ENCODE data around the gene CMTM7.

Gene CMTM7

GRCh38 chr3:32405155-32405554, 13.5 kb downstream of the CMTM7 start:
- FAIRE-seq (no peak), DNase-seq (ENCODE audit: insufficient read length) (no peak)
- no peak for TF ChIP-seq TAF1 (IDR thresholded peaks at IDR 0.05; ENCODE audit: borderline replicate concordance, low read depth, low read length)
- TF ChIP-seq POLR2A (IDR thresholded peaks at IDR 0.05; ENCODE audit: low read depth, low read length), result no peak
- TF ChIP-seq POLR2AphosphoS5 (IDR thresholded peaks at IDR 0.05; ENCODE audit: low read depth, low read length), result no peak

- TF ChIP-seq POLR2A (IDR thresholded peaks at IDR 0.05; ENCODE audit: low read depth, low read length), result no peak
- no peak for TF ChIP-seq TAF1 (IDR thresholded peaks at IDR 0.05; ENCODE audit: borderline replicate concordance, low read depth, low read length)
- no peak for TF ChIP-seq POLR2AphosphoS5 (IDR thresholded peaks at IDR 0.05; ENCODE audit: low read depth, low read length)
- FAIRE-seq, result no peak
- DNase-seq (ENCODE audit: insufficient read length), result no peak
Observed at GRCh38 chr3:32405711-32406323, 14.2 kb downstream of the CMTM7 start.

- FAIRE-seq, result no peak
- no peak for DNase-seq (ENCODE audit: insufficient read length)
- TF ChIP-seq POLR2A (IDR thresholded peaks at IDR 0.05; ENCODE audit: low read depth, low read length) (no peak), POLR2AphosphoS5 (IDR thresholded peaks at IDR 0.05; ENCODE audit: low read depth, low read length) (no peak), TAF1 (IDR thresholded peaks at IDR 0.05; ENCODE audit: borderline replicate concordance, low read depth, low read length) (no peak)
Observed at GRCh38 chr3:32406486-32407408, 15.1 kb downstream of the CMTM7 start.

- TF ChIP-seq POLR2AphosphoS5 (IDR thresholded peaks at IDR 0.05; ENCODE audit: low read depth, low read length) (no peak), TAF1 (IDR thresholded peaks at IDR 0.05; ENCODE audit: borderline replicate concordance, low read depth, low read length) (no peak), POLR2A (IDR thresholded peaks at IDR 0.05; ENCODE audit: low read depth, low read length) (no peak)
- DNase-seq (ENCODE audit: insufficient read length), result no peak
- FAIRE-seq, result no peak
Observed at GRCh38 chr3:32410367-32411246, 19.0 kb downstream of the CMTM7 start.

- DNase-seq (ENCODE audit: insufficient read length), result no peak
- FAIRE-seq, result no peak
- TF ChIP-seq POLR2AphosphoS5 (IDR thresholded peaks at IDR 0.05; ENCODE audit: low read depth, low read length) (no peak), POLR2A (IDR thresholded peaks at IDR 0.05; ENCODE audit: low read depth, low read length) (no peak), TAF1 (IDR thresholded peaks at IDR 0.05; ENCODE audit: borderline replicate concordance, low read depth, low read length) (no peak)
Observed at GRCh38 chr3:32411442-32411841, 19.8 kb downstream of the CMTM7 start.

GRCh38 chr3:32412887-32413286, 21.2 kb downstream of the CMTM7 start:
- DNase-seq (ENCODE audit: insufficient read length) (no peak), FAIRE-seq (no peak)

GRCh38 chr3:32413845-32414521, 22.3 kb downstream of the CMTM7 start:
- DNase-seq (ENCODE audit: insufficient read length) (no peak), FAIRE-seq (no peak)
- TF ChIP-seq TAF1 (IDR thresholded peaks at IDR 0.05; ENCODE audit: borderline replicate concordance, low read depth, low read length) (no peak), POLR2A (IDR thresholded peaks at IDR 0.05; ENCODE audit: low read depth, low read length) (no peak), POLR2AphosphoS5 (IDR thresholded peaks at IDR 0.05; ENCODE audit: low read depth, low read length) (no peak)

More at GRCh38 chr3:32412887-32413286, 21.2 kb downstream of the CMTM7 start:
- TF ChIP-seq TAF1 (IDR thresholded peaks at IDR 0.05; ENCODE audit: borderline replicate concordance, low read depth, low read length) (no peak), POLR2AphosphoS5 (IDR thresholded peaks at IDR 0.05; ENCODE audit: low read depth, low read length) (no peak), POLR2A (IDR thresholded peaks at IDR 0.05; ENCODE audit: low read depth, low read length) (no peak)

- DNase-seq (ENCODE audit: insufficient read length) (no peak), FAIRE-seq (no peak)
Observed at GRCh38 chr3:32414522-32415202, 23.0 kb downstream of the CMTM7 start.

GRCh38 chr3:32419742-32420125, 28.1 kb downstream of the CMTM7 start:
- TF ChIP-seq POLR2A (IDR thresholded peaks at IDR 0.05; ENCODE audit: low read depth, low read length), result no peak
- TF ChIP-seq POLR2AphosphoS5 (IDR thresholded peaks at IDR 0.05; ENCODE audit: low read depth, low read length), result no peak
- no peak for TF ChIP-seq TAF1 (IDR thresholded peaks at IDR 0.05; ENCODE audit: borderline replicate concordance, low read depth, low read length)
- DNase-seq (ENCODE audit: insufficient read length), result no peak
- FAIRE-seq, result no peak

More at GRCh38 chr3:32414522-32415202, 23.0 kb downstream of the CMTM7 start:
- no peak for TF ChIP-seq POLR2A (IDR thresholded peaks at IDR 0.05; ENCODE audit: low read depth, low read length)
- TF ChIP-seq TAF1 (IDR thresholded peaks at IDR 0.05; ENCODE audit: borderline replicate concordance, low read depth, low read length), result no peak
- no peak for TF ChIP-seq POLR2AphosphoS5 (IDR thresholded peaks at IDR 0.05; ENCODE audit: low read depth, low read length)

Measured in GM12892 (cell line).